ENCODE results near the gene CABYR. TPM values are rescaled to one million over a fixed set of nuclear protein-coding genes. Genes with fewer than 3 reads are reported as not detected.
A peak's percentile ranks its signal among the peaks of the same experiment; 100 is the strongest.

CABYR gene, protein sequence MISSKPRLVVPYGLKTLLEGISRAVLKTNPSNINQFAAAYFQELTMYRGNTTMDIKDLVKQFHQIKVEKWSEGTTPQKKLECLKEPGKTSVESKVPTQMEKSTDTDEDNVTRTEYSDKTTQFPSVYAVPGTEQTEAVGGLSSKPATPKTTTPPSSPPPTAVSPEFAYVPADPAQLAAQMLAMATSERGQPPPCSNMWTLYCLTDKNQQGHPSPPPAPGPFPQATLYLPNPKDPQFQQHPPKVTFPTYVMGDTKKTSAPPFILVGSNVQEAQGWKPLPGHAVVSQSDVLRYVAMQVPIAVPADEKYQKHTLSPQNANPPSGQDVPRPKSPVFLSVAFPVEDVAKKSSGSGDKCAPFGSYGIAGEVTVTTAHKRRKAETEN
- total RNA-seq (under 1 TPM in 5 of 10 donors, not detected in 5; 0.39 to 0.68 (median 0.49) TPM), polyA plus RNA-seq (under 1 TPM in 1 of 2 donors, not detected in 1; 0.19 TPM)
- long read RNA-seq, donor 1, result 0 reads
- long read RNA-seq, donor 2, result 0 reads
- long read RNA-seq, donor 3, result 0 reads

DNA sequence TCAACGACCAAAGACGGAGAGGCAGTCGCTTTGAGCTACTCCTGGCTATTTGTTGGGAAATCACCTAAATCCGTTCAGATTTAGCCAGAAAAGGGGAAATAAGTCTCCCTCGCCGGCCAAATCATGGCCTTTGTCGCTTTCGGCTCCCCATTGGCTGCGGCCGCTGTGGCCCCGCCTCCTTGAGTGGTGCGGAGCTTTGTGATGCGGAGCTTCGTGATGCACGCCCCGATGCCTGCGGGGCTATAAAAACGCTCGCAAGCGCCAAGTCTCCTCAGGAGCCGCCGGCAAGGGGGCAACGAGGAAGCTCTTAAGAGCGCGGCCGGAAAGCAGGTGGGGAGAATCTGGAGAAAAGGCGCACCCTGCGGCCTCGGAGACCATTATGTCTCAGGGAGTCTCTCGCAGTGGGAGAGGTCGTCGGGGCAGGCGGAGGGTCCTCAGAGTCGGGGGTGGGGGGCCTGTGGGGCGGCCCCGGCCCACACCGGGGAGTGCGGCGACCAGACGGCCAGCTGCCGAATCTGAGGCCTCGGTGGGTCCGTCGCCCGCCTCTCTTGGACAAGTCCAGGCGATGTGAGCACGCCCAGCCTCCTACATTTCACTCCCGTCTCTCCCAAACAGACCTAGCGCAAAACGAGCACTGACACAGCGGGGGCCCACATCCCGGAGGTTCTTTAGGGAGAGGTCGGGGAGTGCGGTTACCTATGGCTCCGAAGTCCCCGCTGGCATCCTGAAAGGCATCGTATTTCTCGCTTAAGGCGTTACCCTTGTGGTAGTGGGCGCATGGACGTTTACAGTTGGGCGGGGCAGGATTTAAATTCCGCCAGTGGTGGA lies at the start of gene CABYR:
TSS of gene CABYR (plus strand) at position 274 of the 828 bp plus-strand sequence. CDS start 4,053 bp downstream, outside the sequence.
- peak within 1 kb of the TSS; percentile 36 to 74 (median 60) for H3K4me3 ChIP-seq
- intact Hi-C loops (cut with DNase I), result no loop called here
- peaks cover 0 to 16% (median 7%) of the 10 kb centered on the region in 9 donors for H3K4me1 ChIP-seq
- DNase-seq, result peak; percentile 61 to 65
- peak; percentile 84 to 94 (median 86) for ATAC-seq
- H3K27me3 ChIP-seq, result peaks cover 0 to 13% (median 0%) of the 10 kb centered on the region in 7 donors
- no peaks in the 10 kb centered on the region for H3K36me3 ChIP-seq
- H3K9me3 ChIP-seq, result peaks cover 0 to 3% (median 0%) of the 10 kb centered on the region in 11 donors
- TF ChIP-seq, protein P1, sequence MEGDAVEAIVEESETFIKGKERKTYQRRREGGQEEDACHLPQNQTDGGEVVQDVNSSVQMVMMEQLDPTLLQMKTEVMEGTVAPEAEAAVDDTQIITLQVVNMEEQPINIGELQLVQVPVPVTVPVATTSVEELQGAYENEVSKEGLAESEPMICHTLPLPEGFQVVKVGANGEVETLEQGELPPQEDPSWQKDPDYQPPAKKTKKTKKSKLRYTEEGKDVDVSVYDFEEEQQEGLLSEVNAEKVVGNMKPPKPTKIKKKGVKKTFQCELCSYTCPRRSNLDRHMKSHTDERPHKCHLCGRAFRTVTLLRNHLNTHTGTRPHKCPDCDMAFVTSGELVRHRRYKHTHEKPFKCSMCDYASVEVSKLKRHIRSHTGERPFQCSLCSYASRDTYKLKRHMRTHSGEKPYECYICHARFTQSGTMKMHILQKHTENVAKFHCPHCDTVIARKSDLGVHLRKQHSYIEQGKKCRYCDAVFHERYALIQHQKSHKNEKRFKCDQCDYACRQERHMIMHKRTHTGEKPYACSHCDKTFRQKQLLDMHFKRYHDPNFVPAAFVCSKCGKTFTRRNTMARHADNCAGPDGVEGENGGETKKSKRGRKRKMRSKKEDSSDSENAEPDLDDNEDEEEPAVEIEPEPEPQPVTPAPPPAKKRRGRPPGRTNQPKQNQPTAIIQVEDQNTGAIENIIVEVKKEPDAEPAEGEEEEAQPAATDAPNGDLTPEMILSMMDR (IDR thresholded peaks at IDR 0.05), result no peak
- peak within 1 kb of the TSS in 2 of 10 donors; percentile 4 to 32 for H3K27ac ChIP-seq
- 3% methylated on average over 62 to 63 of the region's 63 CpGs for WGBS, 2 donors

DNA sequence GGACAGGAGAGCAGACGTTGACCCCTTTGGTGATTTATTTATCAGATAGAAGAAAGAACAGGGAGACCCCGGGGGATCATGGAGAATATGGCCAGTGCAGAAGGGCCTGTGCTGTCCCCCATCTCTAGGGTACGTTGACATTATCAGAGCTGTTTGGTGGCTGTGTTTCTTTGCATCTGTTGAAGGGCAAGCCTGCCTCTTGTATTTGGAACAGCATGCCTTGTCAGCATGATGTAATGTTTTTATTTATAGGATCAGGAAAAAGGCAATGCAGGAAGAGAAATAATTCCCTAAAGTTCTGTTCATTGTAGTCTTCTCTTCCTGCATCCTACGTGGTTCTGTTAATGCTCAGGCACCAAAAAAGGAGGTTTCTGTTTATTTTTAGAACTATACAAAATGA lies 49.8 kb upstream of the CABYR start:
- Histone ChIP-seq H3K36me3 (peaks cover 0 to 24% (median 0%) of the 10 kb centered on the region in 9 donors), H3K4me1 (peaks cover 2 to 22% (median 17%) of the 10 kb centered on the region in 9 donors), H3K4me3 (no peak overlapping the region), H3K9me3 (no peaks in the 10 kb centered on the region), H3K27ac (peak overlapping the region; percentile 6 to 81 (median 66)), H3K27me3 (no peaks in the 10 kb centered on the region)
- DNase-seq, result peak in 1 of 2 donors; percentile 30
- TF ChIP-seq, protein P1 (IDR thresholded peaks at IDR 0.05), result peak in 1 of 9 donors; percentile 5
- peak; percentile 63 to 97 (median 92) for ATAC-seq
- WGBS, 2 donors, result 15 to 16% methylated on average over 4 of the region's 4 CpGs
- intact Hi-C loops (cut with DNase I), result no loop called here

DNA sequence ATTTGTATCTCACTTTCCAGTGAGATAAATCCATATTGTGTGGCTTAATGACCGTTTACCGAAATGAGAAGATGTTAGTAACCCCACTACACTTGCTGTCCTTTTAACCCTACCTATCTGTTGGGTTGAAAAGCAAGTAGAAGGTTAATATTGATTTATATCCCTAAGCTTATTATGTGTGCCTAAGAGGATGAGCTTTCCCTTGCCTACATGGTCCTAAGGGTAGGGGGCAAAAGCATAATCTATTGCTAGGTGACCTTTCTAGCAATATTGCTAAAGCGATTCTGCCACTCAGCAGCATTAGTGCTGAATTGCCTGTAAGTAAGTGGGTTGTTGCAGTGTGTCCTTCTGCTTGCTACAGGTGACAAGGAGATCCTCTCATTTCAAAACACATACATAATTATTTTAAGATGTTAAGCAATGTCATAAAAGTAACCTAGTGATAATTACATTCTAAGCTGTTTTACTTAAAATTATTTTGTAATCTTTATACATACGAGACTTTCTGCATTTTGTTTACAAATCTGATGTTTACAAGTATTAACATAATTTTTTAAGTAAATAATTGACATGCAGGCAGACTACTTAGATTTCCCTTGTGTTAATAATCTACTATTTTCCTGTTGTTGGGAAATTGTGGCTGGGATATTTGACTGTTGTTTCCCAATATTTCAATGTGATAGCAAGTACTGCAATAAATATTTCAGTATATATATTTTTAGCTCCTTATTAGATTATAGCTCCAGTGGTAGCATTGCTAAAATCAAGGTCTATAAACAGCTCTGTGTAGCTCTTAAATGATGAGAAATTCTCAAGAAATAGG lies 49.1 kb upstream of the CABYR start:
- TF ChIP-seq, protein P1 (IDR thresholded peaks at IDR 0.05), result no peak
- Histone ChIP-seq H3K36me3 (peaks cover 0 to 17% (median 0%) of the 10 kb centered on the region in 9 donors), H3K27me3 (no peaks in the 10 kb centered on the region), H3K9me3 (no peaks in the 10 kb centered on the region), H3K4me3 (no peak overlapping the region), H3K27ac (peak overlapping the region in 9 of 10 donors; percentile 6 to 81 (median 71)), H3K4me1 (peaks cover 2 to 24% (median 17%) of the 10 kb centered on the region in 9 donors)
- intact Hi-C loops (cut with DNase I), result no loop called here
- ATAC-seq (peak in 5 of 8 donors; percentile 31 to 63 (median 37)), DNase-seq (no peak)
- WGBS, 2 donors, result 35 to 38% methylated on average over 4 of the region's 4 CpGs

Data from heart right ventricle (tissue), 16 donors.